IMR-90 (cell line): ENCODE data around the gene GADD45GIP1. TPM values are rescaled to one million over a fixed set of nuclear protein-coding genes. Genes with fewer than 3 reads are reported as not detected.

ENCODE experiments used
- ATAC-seq: fragments of 200-7000 bp; cut with Tn5 transposase; 2 replicates; pipeline ENCODE4 v1.9.1; 2020; ENCODE audit warnings: low read depth, mild to moderate bottlenecking, moderate library complexity
- BruUV-seq: library from RNA; stranded (reverse); fragments of 400-500 nt; replicated peaks from 2 replicates; lab custom pipeline; 2021; lab: Mats Ljungman, UMichigan
- CTCF ChIA-PET: fragments of 300-600 bp; formaldehyde crosslinking; extraction: SDS; loops from one replicate; lab custom pipeline; 2021; ENCODE audit warnings: antibody characterized with exemption; lab: Yijun Ruan, JAX
- POLR2A ChIA-PET: fragments of 300-600 bp; sonication (Branson Sonifier 250); formaldehyde crosslinking; loops from one replicate; lab custom pipeline; 2022; ENCODE audit warnings: antibody characterized with exemption; ENCODE audit not compliant: unreplicated experiment; lab: Charles Lee
- DNase-seq: peaks from one replicate; pipeline ENCODE4 v3.0.0; 2013
- H2AFZ ChIP-seq: replicated peaks from 2 replicates; pipeline ENCODE3; 2013; ENCODE audit warnings: low read length, mild to moderate bottlenecking; ENCODE audit not compliant: poor library complexity
- H2AK5ac ChIP-seq: 2 replicates; pipeline ENCODE4 v1.6.1; 2013; ENCODE audit warnings: low read depth, low read length, inconsistent platforms
- H2AK9ac ChIP-seq: replicated peaks from 2 replicates; pipeline ENCODE3; 2013; ENCODE audit warnings: mild to moderate bottlenecking, low read depth, low read length, moderate library complexity; ENCODE audit not compliant: poor library complexity
- H2BK120ac ChIP-seq: 2 replicates; pipeline ENCODE4 v1.6.1; 2013; ENCODE audit warnings: low read depth, low read length, inconsistent platforms
- H2BK15ac ChIP-seq: 3 replicates; pipeline ENCODE4 v1.6.1; 2013; ENCODE audit warnings: low read depth, low read length, inconsistent platforms
- H2BK20ac ChIP-seq: 2 replicates; pipeline ENCODE4 v1.6.1; 2013; ENCODE audit warnings: low read depth, mild to moderate bottlenecking, inconsistent platforms, low read length, moderate library complexity
- H2BK5ac ChIP-seq: 2 replicates; pipeline ENCODE4 v1.6.1; 2013; ENCODE audit warnings: mild to moderate bottlenecking, low read depth, low read length, inconsistent platforms; ENCODE audit not compliant: poor library complexity, severe bottlenecking
- H3K14ac ChIP-seq: replicated peaks from 2 replicates; pipeline ENCODE4 v1.6.1; 2013; ENCODE audit warnings: low read depth, low read length, inconsistent platforms
- H3K18ac ChIP-seq: 2 replicates; pipeline ENCODE4 v1.6.1; 2013; ENCODE audit warnings: low read depth, low read length, control low read depth
- H3K23ac ChIP-seq: 2 replicates; pipeline ENCODE4 v1.6.1; 2013; ENCODE audit warnings: low read depth, low read length, inconsistent platforms
- H3K27ac ChIP-seq: 2 replicates; pipeline ENCODE4 v1.5.1; 2013; ENCODE audit warnings: mild to moderate bottlenecking, control low read depth, low read length; ENCODE audit not compliant: insufficient read depth
- H3K27me3 ChIP-seq: 2 replicates; pipeline ENCODE4 v1.6.1; 2013; ENCODE audit warnings: low read length; ENCODE audit not compliant: control insufficient read depth, insufficient read depth
- H3K36me3 ChIP-seq: 2 replicates; pipeline ENCODE4 v1.6.1; 2013; ENCODE audit warnings: low read length, mixed read lengths; ENCODE audit not compliant: control insufficient read depth, insufficient read depth
- H3K4ac ChIP-seq: 2 replicates; pipeline ENCODE4 v1.6.1; 2013; ENCODE audit warnings: low read depth, low read length, inconsistent platforms
- H3K4me1 ChIP-seq: 2 replicates; pipeline ENCODE4 v1.6.1; 2013; ENCODE audit warnings: low read length, mixed read lengths; ENCODE audit not compliant: control insufficient read depth, insufficient read depth
- H3K4me2 ChIP-seq: 2 replicates; pipeline ENCODE4 v1.6.1; 2013; ENCODE audit warnings: low read depth, mild to moderate bottlenecking, control low read depth, low read length, moderate library complexity
- H3K4me3 ChIP-seq: 2 replicates; pipeline ENCODE4 v1.5.1; 2013; ENCODE audit warnings: low read depth, mild to moderate bottlenecking, control low read depth, low read length, moderate library complexity; ENCODE audit not compliant: insufficient read depth
- H3K56ac ChIP-seq: 2 replicates; pipeline ENCODE4 v1.6.1; 2013; ENCODE audit warnings: low read length, inconsistent platforms; ENCODE audit not compliant: insufficient read depth; ENCODE audit errors: extremely low read depth
- H3K79me1 ChIP-seq, 2 experiments: 2 replicates each; pipeline ENCODE4 v1.6.1; 2013; ENCODE audit warnings: low read length in 2 of 2, inconsistent platforms in 1 of 2, low read depth in 1 of 2
- H3K9ac ChIP-seq: 2 replicates; pipeline ENCODE4 v1.6.1; 2013; ENCODE audit warnings: low read depth, low read length, control low read depth
- H3K9me1 ChIP-seq: 2 replicates; pipeline ENCODE4 v1.6.1; 2013; ENCODE audit warnings: low read length, inconsistent platforms; ENCODE audit not compliant: insufficient read depth
- H3K9me3 ChIP-seq: 2 replicates; pipeline ENCODE4 v1.6.1; 2013; ENCODE audit warnings: low read length; ENCODE audit not compliant: control insufficient read depth, insufficient read depth
- H4K20me1 ChIP-seq: 2 replicates; pipeline ENCODE4 v1.6.1; 2013; ENCODE audit warnings: low read length, inconsistent platforms; ENCODE audit not compliant: insufficient read depth
- H4K5ac ChIP-seq: 2 replicates; pipeline ENCODE4 v1.6.1; 2013; ENCODE audit warnings: mild to moderate bottlenecking, low read depth, low read length, control low read depth
- H4K8ac ChIP-seq, 2 experiments: 2 replicates each; pipeline ENCODE4 v1.6.1; 2013; ENCODE audit warnings: low read depth in 2 of 2, low read length in 2 of 2, control low read depth in 1 of 2, inconsistent platforms in 1 of 2
- H4K91ac ChIP-seq: 2 replicates; pipeline ENCODE4 v1.6.1; 2013; ENCODE audit warnings: low read depth, low read length, inconsistent platforms; ENCODE audit not compliant: insufficient read depth
- BHLHE40 ChIP-seq: fragments of 150-350 bp; IDR thresholded peaks from 2 replicates; pipeline ENCODE4 v1.6.1; 2016; ENCODE audit warnings: mild to moderate bottlenecking, low read depth, low read length
- CEBPB ChIP-seq: IDR thresholded peaks from 2 replicates; pipeline ENCODE4 v1.6.1; 2012; ENCODE audit warnings: low read depth, low read length, improper control_type of control experiment
- CHD1 ChIP-seq: IDR thresholded peaks from 2 replicates; pipeline ENCODE4 v1.6.1; 2012; ENCODE audit warnings: low read depth, low read length, improper control_type of control experiment
- CTCF ChIP-seq: conservative IDR thresholded peaks from 2 replicates; pipeline ENCODE4 v1.5.1; 2012; ENCODE audit warnings: mild to moderate bottlenecking, low read depth, low read length, improper control_type of control experiment
- ELK1 ChIP-seq: fragments of 150-350 bp; IDR thresholded peaks from 2 replicates; pipeline ENCODE4 v1.6.1; 2016; ENCODE audit warnings: low read depth, mild to moderate bottlenecking, low read length, moderate library complexity, borderline replicate concordance
- FOS ChIP-seq: fragments of 150-350 bp; IDR thresholded peaks from 2 replicates; pipeline ENCODE4 v1.6.1; 2016; ENCODE audit warnings: low read depth, low read length
- MAFK ChIP-seq: IDR thresholded peaks from 2 replicates; pipeline ENCODE4 v1.6.1; 2012; ENCODE audit warnings: low read depth, low read length, improper control_type of control experiment
- MAZ ChIP-seq: IDR thresholded peaks from 2 replicates; pipeline ENCODE4 v1.6.1; 2012; ENCODE audit warnings: low read depth, mild to moderate bottlenecking, low read length, improper control_type of control experiment, moderate library complexity, borderline replicate concordance
- NFE2L2 ChIP-seq: fragments of 150-350 bp; IDR thresholded peaks from 2 replicates; pipeline ENCODE4 v1.6.1; 2016; ENCODE audit warnings: low read depth, mild to moderate bottlenecking, low read length
- POLR2A ChIP-seq: IDR thresholded peaks from 2 replicates; pipeline ENCODE4 v1.6.1; 2012; ENCODE audit warnings: mild to moderate bottlenecking, low read depth, low read length
- RAD21 ChIP-seq: IDR thresholded peaks from 2 replicates; pipeline ENCODE4 v1.6.1; 2012; ENCODE audit warnings: low read length, improper control_type of control experiment
- RCOR1 ChIP-seq: IDR thresholded peaks from 2 replicates; pipeline ENCODE4 v1.6.1; 2012; ENCODE audit warnings: mild to moderate bottlenecking, low read length, improper control_type of control experiment; ENCODE audit not compliant: insufficient replicate concordance
- SMC3 ChIP-seq: fragments of 150-350 bp; IDR thresholded peaks from 2 replicates; pipeline ENCODE4 v1.6.1; 2016; ENCODE audit warnings: low read depth, mild to moderate bottlenecking, antibody characterized with exemption, low read length, moderate library complexity
- USF2 ChIP-seq: fragments of 150-350 bp; IDR thresholded peaks from 2 replicates; pipeline ENCODE4 v1.6.1; 2017; ENCODE audit warnings: mild to moderate bottlenecking, antibody characterized with exemption, low read length, low read depth
- WGBS, 2 experiments: methylation state at CpG; one replicate each; pipeline versions ENCODE4 v1.1.5 to v1.1.7; 2013; ENCODE audit warnings: missing lambda C conversion rate in 2 of 2; ENCODE audit not compliant: insufficient read length in 1 of 2; ENCODE audit errors: extremely low coverage in 2 of 2; 5-methylcytosine and 5-hydroxymethylcytosine counted together
- dilution Hi-C: fragments of 300-500 bp; cut with HindIII; formaldehyde crosslinking; loops from one replicate; pipeline ENCODE4 v1.14.3; 2018; ENCODE audit warnings: low sequenced_read_pairs; ENCODE audit not compliant: unreplicated experiment
- in situ Hi-C: fragments of 300-500 bp; cut with MboI; formaldehyde crosslinking; loops from 3 replicates; pipeline ENCODE4 v1.14.3; 2019; ENCODE audit warnings: low sequenced_read_pairs, inconsistent platforms, mixed read lengths
- intact Hi-C: fragments of 100-400 bp; cut with micrococcal nuclease; formaldehyde crosslinking; loops from 2 replicates; pipeline ENCODE4 v1.10.0; 2022
- polyA plus RNA-seq, 3 experiments: library from polyadenylated mRNA; depleted of rRNA; stranded (reverse); fragments of >200 nt; gene quantifications; 2 replicates each; pipeline ENCODE4 v1.2.3, GENCODE V29; 2012; ENCODE audit warnings: low replicate concordance in 1 of 3
- total RNA-seq: library from RNA; depleted of rRNA; stranded (reverse); fragments of >200 nt; gene quantifications from 2 replicates; pipeline ENCODE4 v1.2.3, GENCODE V29; 2012

Gene GADD45GIP1
- total and polyA plus RNA-seq, 2 of the 4 experiments (the other 2 are of a cell fraction), result 13.3 to 42.4 TPM

DNA sequence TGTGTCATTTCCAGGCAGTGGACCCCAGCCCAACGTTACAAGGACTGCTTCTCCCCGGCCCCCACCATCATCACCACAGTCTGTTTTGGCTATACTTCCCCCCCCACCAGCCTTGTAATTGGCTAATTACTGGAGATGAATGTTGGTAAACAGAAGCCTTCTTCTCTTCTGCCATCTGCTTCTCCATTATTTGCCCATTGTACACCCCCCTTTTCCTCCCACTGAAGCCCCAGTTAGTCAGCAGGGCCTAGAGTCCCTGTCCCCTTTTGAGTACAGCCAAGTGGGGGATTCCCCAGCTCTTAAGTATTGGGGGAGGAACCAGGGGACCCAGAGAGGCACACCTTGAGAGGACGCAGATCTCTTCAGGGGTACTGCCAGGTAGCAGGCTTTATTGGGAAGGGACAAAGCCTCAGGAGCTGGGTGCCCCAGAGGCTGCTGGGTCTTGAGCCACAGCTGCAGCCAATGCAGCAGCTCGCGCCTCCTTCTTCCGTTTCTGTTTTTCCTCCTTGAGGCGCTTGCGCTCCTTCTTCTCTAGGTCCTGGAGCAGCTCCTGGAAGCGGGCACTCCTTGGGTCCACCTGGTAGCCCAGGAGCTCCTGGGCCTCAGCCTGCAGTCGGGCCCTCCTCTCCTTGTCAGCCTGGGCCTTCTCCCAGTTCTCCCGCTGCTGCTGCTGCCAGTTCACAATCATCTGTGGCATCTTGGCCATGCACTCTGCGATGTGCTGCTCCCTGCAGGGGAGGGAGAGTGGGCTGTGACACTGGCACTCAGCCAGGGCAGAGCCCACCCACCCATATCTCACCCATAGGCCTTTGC, 3.0 kb downstream of the GADD45GIP1 start:
- H3K18ac ChIP-seq, result no peak overlapping the region
- H3K23ac ChIP-seq, result peak overlapping the region; percentile 71; the same call in 1 of the 2 replicates
- peak overlapping the region; percentile 24 for H4K91ac ChIP-seq
- in situ Hi-C loops, result no loop called here
- H2BK5ac ChIP-seq, result peak overlapping the region; percentile 85
- no peak overlapping the region for H3K4me2 ChIP-seq
- dilution Hi-C loops, result no loop called here
- no TSS peak for BruUV-seq
- ChIA-PET CTCF (interaction anchor here (1.0 to 3.2 kb wide), 3 partner anchors 12 to 108 kb away, joined by 3 to 18 read pairs (median 4); no protein-coding TSS in a partner anchor), POLR2A (no interaction called here)
- peak overlapping the region; percentile 21; the same call in 1 of the 2 replicates for H2AK5ac ChIP-seq
- H2AFZ ChIP-seq, result no peak overlapping the region
- DNase-seq (no peak), ATAC-seq (no peak)
- no peak overlapping the region for H3K14ac ChIP-seq
- WGBS, 2 experiments, result 87% methylated on average over 6 of the region's 12 CpGs; no CpG with 5 or more reads in 1 of the 2 experiments
- no peak overlapping the region for H3K56ac ChIP-seq
- no peak overlapping the region; the same call in 1 of the 2 replicates for H2BK120ac ChIP-seq
- peak overlapping the region; percentile 66; the same call in 1 of the 2 replicates for H3K4ac ChIP-seq
- peak overlapping the region; percentile 91 for H2AK9ac ChIP-seq
- peak overlapping the region; percentile 87 for H3K27ac ChIP-seq
- H3K36me3 ChIP-seq, result peaks cover 50% of the 10 kb centered on the region
- H2BK20ac ChIP-seq, result no peak overlapping the region
- peaks cover 19 to 66% of the 10 kb centered on the region in 2 experiments for H3K79me1 ChIP-seq
- peak overlapping the region; percentile 9 for H4K5ac ChIP-seq
- H2BK15ac ChIP-seq, result no peak overlapping the region
- H3K4me3 ChIP-seq, result no peak overlapping the region
- peak overlapping the region; percentile 29 to 54; a peak in 1 of 4 replicates for H4K8ac ChIP-seq
- peaks cover 5% of the 10 kb centered on the region; the same call in 1 of the 2 replicates for H3K9me1 ChIP-seq
- no peaks in the 10 kb centered on the region for H3K27me3 ChIP-seq
- no peaks in the 10 kb centered on the region for H3K9me3 ChIP-seq
- H3K4me1 ChIP-seq, result peaks cover 25% of the 10 kb centered on the region
- H3K9ac ChIP-seq, result 0 out of 2 replicates have a peak overlapping the region, but pooled peaks have one; percentile 39
- intact Hi-C loops, result no loop called here
- peaks cover 25% of the 10 kb centered on the region; the same call in 1 of the 2 replicates for H4K20me1 ChIP-seq
- TF ChIP-seq USF2 (no peak), RAD21 (no peak), NFE2L2 (no peak), ELK1 (no peak), MAFK (no peak), CHD1 (no peak), POLR2A (no peak), MAZ (no peak), SMC3 (no peak), BHLHE40 (no peak), FOS (no peak), CEBPB (no peak), CTCF (no peak), RCOR1 (no peak)
